HG03039 (cell line): Measurements from ENCODE around the gene GOPC.
"Not testable (repeated sequence)": the region's sequence is repeated elsewhere in the genome, so short reads cannot be mapped to it uniquely, and the experiment has no call there.

Experiments used
- ATAC-seq: cut with Tn5 transposase; IDR thresholded peaks from one replicate; pipeline ENCODE4 v1.9.1; 2021; ENCODE audit warnings: mild to moderate bottlenecking, moderate library complexity; ENCODE audit not compliant: unreplicated experiment

The GOPC gene

GRCh38 chr6:117518870-117519269, 83.4 kb downstream of the GOPC start:
- ATAC-seq, result no peak

- not testable (repeated sequence) for ATAC-seq
Measured at GRCh38 chr6:117517995-117518394, 84.3 kb downstream of the GOPC start.

- no peak for ATAC-seq
Measured at GRCh38 chr6:117515326-117515725, 87.0 kb downstream of the GOPC start.

- no peak for ATAC-seq
Measured at GRCh38 chr6:117514655-117515054, 87.7 kb downstream of the GOPC start.

- ATAC-seq, result no peak
Measured at GRCh38 chr6:117513778-117514365, 88.4 kb downstream of the GOPC start.

- no peak for ATAC-seq
Measured at GRCh38 chr6:117512987-117513573, 89.2 kb downstream of the GOPC start.

GRCh38 chr6:117512056-117512828, 90.1 kb downstream of the GOPC start:
- ATAC-seq, result no peak
